Peyer's patch (tissue), 4 donors: ENCODE results near the gene GJA4.

Source experiments
- POLR2A ChIP-seq, 2 donors: fragments of 450-650 bp; IDR thresholded peaks; one replicate each; pipeline ENCODE4 v1.5.1; 2017; ENCODE audit warnings: antibody characterized with exemption in 2 of 2, mild to moderate bottlenecking in 2 of 2, moderate library complexity in 2 of 2
- TF ChIP-seq, protein P1 (sequence below), 6 experiments: fragments of 450-650 bp in 4 of 6; fragments of 200-600 bp in 2 of 6; sonication (generic) in 1 of 6; IDR thresholded peaks; one replicate each; pipeline ENCODE4 v1.5.1; 2017 to 2019; ENCODE audit warnings: antibody characterized with exemption in 6 of 6, mild to moderate bottlenecking in 3 of 6, moderate library complexity in 1 of 6

- TF ChIP-seq, protein P1, sequence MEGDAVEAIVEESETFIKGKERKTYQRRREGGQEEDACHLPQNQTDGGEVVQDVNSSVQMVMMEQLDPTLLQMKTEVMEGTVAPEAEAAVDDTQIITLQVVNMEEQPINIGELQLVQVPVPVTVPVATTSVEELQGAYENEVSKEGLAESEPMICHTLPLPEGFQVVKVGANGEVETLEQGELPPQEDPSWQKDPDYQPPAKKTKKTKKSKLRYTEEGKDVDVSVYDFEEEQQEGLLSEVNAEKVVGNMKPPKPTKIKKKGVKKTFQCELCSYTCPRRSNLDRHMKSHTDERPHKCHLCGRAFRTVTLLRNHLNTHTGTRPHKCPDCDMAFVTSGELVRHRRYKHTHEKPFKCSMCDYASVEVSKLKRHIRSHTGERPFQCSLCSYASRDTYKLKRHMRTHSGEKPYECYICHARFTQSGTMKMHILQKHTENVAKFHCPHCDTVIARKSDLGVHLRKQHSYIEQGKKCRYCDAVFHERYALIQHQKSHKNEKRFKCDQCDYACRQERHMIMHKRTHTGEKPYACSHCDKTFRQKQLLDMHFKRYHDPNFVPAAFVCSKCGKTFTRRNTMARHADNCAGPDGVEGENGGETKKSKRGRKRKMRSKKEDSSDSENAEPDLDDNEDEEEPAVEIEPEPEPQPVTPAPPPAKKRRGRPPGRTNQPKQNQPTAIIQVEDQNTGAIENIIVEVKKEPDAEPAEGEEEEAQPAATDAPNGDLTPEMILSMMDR (IDR thresholded peaks at IDR 0.05) = no peak
- TF ChIP-seq POLR2A (IDR thresholded peaks at IDR 0.05) = no peak
These were observed 36.5 kb downstream of the GJA4 start for GRCh38 chr1:34829250-34829649.
